HG03064 (cell line): ENCODE results near the gene JDP2.
"Not testable (repeated sequence)": the region's sequence is repeated elsewhere in the genome, so short reads cannot be mapped to it uniquely, and the experiment has no call there.

ENCODE experiments used
- ATAC-seq: cut with Tn5 transposase; IDR thresholded peaks from one replicate; pipeline ENCODE4 v1.9.1; 2021; ENCODE audit warnings: low read depth; ENCODE audit not compliant: unreplicated experiment

JDP2 gene

DNA sequence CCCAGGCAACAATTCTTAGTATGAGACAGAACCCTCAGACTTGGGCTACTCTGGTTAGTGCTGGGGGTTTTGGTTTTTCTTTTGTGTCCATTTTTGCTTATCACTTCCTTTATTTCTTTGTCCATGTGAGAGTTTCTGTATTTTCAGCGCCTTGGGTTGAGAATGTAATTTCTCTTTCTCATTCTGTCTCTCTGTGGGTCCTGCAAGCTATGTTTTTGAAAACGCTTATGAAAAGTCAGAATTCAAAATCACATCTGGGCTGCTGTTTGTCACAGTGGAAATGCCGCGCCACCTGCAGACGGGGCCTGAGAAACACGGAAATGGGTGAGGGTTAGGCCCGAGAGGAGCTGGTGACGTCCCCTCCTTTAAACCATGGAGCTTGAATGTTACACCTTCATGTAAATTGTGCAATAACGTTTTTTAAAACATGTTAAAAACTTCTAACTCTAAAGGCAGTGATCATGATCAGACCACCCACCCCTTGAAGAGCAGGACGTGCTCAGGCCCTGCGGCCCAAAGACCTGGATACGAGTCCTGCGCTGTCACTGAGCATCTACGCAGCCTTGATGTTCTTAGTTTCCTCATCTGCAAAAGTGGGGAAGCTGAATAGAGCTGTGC lies 26.1 kb downstream of the JDP2 start:
- ATAC-seq: peak; percentile 63

DNA sequence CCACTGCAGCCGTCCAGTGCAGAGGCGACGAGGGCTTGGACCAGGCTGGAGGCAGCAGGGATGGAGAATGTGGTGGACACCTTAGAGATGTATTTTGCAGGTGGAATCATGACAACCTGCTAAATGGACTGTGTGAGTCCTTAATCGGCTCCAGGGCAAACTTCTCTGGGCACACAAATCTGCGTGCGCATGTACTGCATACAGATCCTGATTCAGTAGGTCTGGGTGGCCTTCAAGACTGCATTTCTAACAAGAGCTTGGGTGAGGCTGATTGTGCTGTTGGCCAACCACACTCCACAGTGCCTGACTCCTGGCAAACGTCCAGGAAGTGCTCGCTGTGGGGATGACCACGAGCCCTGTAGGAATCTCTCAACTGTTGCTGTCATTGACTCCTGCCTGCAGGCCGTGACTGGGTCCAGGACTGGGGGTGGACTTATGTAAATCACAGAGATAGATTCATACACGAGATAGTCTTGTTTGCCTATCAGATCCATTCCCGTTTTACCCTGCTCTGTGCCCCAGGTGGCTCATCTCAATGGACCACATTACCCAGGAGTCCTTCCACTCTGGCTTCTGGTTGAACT lies 27.2 kb downstream of the JDP2 start:
- no peak for ATAC-seq

- ATAC-seq: no peak
Measured at GRCh38 chr14:75456069-75456996, 28.5 kb downstream of the JDP2 start.

- ATAC-seq: no peak
Measured at GRCh38 chr14:75456997-75457335, 29.1 kb downstream of the JDP2 start.

DNA sequence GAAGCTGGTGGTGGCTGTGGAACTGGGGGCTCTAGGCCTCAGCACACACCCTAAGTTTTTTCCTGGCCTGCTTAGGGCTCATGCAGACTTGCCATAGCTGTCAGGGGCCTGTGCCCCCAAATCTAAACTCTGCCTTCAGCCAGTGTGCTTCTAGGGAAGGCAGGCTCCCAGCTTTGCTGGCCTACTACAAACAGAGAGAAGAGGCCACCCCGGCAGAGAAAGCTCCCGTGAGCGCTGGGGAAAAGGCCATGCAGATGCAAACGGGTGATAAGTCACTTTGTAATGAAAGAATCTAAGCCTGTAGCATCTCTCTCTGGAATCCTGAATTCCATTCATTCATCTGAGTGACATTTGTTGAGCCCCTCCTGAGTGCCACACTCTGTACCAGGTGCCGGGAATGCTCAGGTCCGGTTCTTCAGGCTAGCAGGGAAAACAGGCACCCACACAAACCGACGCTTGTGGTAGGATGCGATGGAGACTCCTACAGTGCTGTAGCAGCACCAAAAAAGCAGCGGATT lies 29.9 kb downstream of the JDP2 start:
- ATAC-seq: no peak

DNA sequence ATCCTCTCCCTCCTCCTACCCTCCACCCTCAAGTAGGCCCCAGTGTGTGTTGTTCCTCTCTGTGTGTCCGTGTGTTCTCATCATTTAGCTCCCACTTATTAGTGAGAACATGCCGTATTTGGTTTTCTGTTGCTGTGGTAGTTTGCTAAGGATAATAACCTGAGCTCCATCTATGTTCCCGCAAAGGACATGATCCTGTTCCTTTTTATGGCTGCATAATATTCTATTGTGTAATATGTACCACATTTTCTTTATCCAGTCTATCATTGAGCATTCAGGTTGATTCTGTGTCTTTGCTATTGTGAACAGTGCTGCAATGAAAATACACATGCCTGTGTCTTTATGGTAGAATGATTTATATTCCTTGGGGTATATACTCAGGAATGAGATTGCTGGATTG lies 30.5 kb downstream of the JDP2 start:
- ATAC-seq: no peak

DNA sequence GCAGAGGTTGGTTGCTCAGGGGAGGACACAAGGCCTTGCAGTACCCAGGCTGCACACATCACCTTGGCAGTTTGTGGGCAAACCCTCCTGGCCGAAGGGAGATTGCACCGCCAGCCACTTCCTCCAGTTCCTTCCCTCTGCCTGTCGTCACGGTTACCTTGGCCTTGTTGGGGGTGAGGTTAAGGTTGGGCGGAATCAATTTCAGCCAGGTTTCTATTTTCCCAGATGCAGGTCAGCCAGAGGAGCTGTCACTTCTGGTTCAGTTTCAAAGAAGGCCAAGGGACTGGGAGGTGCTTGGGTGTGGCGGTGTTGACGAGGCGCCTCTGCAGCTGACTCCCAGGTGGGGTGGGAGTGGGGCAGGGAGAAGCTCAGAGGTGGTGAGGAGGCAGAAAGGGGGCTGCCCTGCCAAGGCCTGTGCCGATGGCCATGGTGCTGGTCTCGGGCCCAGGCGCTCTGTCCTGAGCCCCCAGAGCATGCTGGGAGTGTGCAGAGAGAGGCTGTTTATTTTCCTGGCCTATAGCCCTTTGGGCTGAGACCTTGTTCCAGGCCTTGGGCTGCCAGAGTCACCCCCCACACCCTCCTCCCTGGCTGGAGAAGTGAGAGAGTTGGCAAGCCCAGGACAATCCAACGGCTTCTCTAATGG lies 31.4 kb downstream of the JDP2 start:
- no peak for ATAC-seq

DNA sequence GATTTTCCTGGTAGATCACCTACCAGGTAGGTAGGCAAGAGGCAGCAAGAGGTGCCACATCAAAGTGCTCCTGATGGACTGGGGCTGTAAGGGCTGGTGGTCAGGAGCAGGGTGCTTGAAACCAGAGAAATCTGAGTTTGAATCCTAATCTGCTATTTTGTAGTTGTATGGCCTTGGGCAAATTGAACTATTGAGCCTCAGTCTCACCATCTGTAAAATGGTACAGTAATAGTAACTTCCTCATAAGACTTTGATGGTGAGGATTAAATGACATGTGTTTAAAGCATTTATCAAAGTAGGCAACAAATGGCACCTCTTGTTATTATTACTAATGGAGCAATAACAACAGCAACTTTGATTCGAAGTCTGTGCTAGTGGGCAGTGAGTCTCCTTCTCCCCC lies 32.0 kb downstream of the JDP2 start:
- no peak for ATAC-seq

- ATAC-seq: no peak
Measured at GRCh38 chr14:75460394-75460793, 32.6 kb downstream of the JDP2 start.

GRCh38 chr14:75461303-75461702 lies 33.5 kb downstream of the JDP2 start:
- ATAC-seq: no peak

DNA sequence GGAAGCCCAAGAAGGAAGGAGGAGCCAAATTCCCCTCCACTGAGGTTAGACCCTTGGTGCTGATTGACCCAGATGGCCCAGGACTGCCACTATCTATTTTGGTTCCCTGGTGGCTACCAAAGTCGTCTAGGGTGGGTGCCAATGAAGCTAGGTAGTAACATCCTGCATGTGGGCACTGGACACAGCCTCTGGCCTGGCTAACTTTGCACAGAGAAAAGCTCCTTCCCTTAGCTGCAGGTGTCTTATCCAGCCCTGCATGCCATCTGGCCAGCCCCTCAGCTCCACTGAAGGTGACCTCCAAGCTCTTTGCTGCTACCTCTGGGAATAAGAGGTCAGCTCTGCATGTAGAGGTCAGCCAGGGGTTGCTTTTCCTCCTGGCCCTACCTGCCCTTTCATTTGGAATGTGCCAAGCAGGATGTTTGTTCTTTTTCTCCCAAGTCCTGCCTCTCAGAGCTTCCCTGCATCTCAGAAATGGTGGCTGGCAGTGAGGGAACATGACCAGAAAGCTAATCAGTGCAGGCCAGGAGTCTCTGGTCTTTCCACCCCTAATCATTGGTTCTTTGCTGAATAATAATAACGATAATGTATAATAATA lies 34.0 kb downstream of the JDP2 start:
- ATAC-seq: no peak

GRCh38 chr14:75464626-75465025 lies 36.8 kb downstream of the JDP2 start:
- ATAC-seq: no peak

GRCh38 chr14:75467763-75468162 lies 39.9 kb downstream of the JDP2 start:
- ATAC-seq: no peak

DNA sequence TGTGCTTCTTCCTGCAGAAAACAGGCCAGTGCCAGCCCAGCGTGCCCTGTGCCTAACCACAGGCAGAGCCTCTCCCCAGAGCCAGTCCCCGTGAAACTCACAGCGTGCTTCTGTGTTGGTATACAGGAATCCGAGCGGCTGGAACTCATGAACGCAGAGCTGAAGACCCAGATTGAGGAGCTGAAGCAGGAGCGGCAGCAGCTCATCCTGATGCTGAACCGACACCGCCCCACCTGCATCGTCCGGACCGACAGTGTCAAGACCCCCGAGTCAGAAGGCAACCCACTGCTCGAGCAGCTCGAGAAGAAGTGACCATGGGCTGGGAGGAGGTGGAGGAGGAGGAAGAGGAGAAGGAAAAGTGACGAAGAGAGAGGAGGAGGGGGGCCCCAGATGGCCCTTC lies 41.3 kb downstream of the JDP2 start:
- ATAC-seq: no peak

DNA sequence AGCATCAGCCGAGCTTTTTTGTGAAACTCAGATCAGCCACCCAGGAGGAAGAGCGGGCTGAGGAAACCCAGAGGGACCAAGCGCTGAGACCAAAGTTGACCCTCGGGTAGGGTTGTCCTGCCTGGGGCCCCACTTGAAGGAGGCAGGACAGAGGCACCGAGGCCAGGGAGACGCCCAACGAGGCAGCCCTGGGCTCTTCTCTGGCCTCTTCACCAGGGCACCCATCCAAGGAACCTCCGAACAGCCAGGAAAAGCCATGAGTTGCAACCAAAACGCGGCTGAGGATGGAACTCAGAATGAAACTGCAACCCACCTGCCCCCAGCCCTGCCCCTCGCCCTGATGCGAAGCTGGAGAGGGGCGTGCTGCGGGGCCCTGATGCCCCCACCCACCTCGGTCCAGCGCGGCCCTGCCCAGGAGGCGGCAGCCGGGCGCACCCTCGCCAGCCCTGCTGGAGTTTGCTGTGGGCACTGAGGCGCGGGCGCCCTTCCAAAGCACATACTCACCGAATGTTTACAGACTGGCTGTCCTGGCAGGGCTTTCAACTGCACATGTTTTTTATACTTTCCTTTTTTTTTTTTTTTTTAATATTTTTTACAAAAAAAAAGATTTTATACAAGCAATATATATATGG lies 41.9 kb downstream of the JDP2 start:
- ATAC-seq: no peak

GRCh38 chr14:75470238-75470797 lies 42.5 kb downstream of the JDP2 start:
- ATAC-seq: no peak

- ATAC-seq: no peak
Measured at GRCh38 chr14:75471059-75471458, 43.2 kb downstream of the JDP2 start.

DNA sequence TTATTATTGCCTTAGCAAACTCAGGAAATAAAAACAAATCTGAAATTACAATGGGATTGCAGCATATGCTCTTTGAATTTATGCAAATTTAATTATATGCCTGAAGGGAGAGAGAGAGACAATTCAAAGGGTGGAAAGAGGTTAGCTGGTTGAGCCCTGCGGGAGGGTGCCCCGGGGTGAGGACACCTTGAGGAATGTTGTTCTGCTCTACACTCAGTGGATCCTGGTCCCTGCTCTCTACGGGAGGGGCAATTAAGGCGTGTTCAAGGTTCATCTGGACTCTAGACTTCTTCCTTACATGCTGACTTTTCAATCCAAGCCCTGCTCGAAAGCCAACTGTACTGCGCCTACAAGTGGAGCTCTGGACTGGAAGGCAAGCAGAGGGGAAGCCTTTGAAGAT lies 46.3 kb downstream of the JDP2 start:
- not testable (repeated sequence) for ATAC-seq

DNA sequence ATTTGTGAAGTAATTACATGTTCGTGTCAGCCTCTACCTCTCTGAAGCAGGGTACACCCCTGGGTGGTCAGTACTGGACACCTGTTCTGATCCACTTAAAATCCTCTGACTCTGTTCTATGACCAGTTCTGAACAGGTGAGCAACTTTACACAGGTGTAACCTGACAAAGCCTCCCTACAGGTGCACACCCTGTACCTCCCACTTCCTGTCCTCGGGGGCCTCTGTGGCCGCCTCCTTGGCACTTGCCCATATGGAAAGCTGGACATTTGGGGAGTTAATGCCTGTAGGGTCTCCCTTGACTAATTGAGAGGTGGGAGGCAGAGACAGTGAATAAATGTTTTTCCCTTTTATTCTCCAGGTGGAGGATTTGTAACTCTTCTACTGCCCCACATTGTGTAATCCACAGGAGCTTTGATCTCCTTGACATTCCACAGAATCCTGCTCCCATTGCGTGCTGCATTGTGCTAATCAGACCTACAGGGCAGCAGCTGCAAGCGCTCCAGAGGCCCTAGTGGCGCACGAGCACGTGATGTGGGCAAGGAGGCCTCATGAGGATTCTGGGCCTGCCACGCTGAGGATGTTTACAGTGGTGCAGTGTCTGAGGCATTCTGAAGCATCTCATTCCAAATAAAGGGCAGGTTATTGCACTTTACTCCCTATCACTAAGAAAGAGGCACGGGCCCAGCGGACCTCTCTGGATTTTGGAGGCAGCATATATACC lies 48.6 kb downstream of the JDP2 start:
- no peak for ATAC-seq
